ENCODE results near the gene PLXNB2. TPM values are rescaled to one million over a fixed set of nuclear protein-coding genes. Genes with fewer than 3 reads are reported as not detected.

The PLXNB2 gene
- total RNA-seq, 1 experiment from 2014 or later: 236 TPM

DNA sequence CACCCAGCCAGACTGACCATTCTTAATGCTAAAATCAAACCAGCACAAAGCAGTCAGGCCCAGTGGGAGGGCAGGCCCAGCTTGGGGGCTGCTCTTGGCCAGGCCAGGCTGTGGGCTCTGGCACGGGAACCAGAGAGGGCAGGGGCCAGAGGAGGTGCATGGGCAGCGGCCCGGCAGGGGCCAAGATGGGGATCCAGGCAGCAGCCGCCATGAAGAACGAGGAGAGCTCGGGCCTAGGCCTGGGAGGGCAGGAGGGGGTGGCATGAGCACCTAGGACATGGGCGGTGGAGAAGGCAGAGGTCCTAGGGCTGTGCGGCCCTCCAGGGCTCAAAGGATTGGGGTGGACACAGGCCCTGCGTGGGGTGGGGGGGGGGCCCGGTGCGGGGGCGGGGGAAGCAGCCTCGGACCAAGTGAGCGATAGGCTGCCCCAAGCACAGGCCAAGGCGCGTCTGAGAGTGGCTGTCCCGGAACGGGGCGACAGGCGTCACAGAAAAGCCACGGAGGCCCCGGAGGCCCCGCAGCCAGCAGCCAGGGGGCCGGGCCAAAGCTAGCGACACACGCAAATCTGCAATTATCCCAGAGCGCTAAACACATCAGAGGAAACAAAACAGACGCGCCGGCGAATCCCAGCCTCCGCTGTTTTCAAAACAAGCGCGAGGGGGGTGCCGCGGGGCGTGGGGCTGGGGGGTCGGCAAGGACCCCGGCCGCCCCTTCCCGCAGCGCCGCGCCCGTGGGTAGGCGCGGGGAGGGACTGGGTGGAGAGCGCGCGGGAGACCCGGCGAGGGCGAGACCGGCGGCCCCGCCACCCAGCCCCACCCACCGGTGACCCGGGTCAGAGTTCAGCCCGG is 8.3 kb downstream of the PLXNB2 start:
- RAD21 ChIA-PET (ENCODE audit: low non-redundant PET in 1 of 2, low total read pairs in 2 of 2, uncharacterized antibody in 2 of 2, unreplicated experiment in 2 of 2): no interaction called here
- peak overlapping the region; percentile 80 for H3K9ac ChIP-seq (ENCODE audit: low read length)

DNA sequence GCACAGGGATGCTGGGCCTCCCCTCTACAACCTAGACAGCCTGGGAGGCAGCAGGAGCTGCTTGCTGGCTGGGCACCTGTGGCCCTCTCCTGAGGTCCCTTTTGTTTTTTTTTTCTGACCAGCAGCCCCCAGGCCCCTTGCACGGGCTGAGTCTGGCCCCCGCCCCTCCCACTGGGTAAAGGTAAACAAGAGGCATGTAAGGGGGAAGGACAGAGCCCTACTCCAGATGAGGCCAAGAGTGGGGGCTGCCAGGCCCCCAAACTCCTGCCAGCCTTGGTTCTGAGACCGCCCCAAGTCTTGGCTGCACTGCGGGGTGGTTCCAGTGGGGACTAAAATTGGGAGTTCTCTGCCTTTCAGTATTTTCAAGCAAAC is 9.2 kb downstream of the PLXNB2 start:
- CTCF ChIA-PET: no interaction called here
- Histone ChIP-seq H3K36me3 (ENCODE audit: control insufficient read depth in 1 of 2, insufficient read depth in 2 of 2, low read length in 2 of 2) (peaks cover 2 to 7% of the 10 kb centered on the region in 2 experiments; a peak in 1 of 4 replicates), H3K4me1 (ENCODE audit: control insufficient read depth in 1 of 2, insufficient read depth in 2 of 2, low read length in 2 of 2) (peaks cover 68 to 99% of the 10 kb centered on the region in 2 experiments)

More for the DNA sequence above, 8.3 kb downstream of the PLXNB2 start:
- no TSS peak for BruUV-seq (replicated peaks)
- H3K27me3 ChIP-seq (ENCODE audit: insufficient read depth, low read length): no peaks in the 10 kb centered on the region
- peak overlapping the region; percentile 98 for H3K4me2 ChIP-seq (ENCODE audit: low read length)
- DNase-seq (ENCODE audit: low read depth, low spot score): no peak
- TF ChIP-seq ELF1 (IDR thresholded peaks at IDR 0.05; ENCODE audit: borderline replicate concordance, low read depth) (no peak), POLR2AphosphoS5 (IDR thresholded peaks at IDR 0.05; ENCODE audit: low read depth, low read length) (no peak), SRF (IDR thresholded peaks at IDR 0.05; ENCODE audit: low read depth) (no peak), CEBPB (IDR thresholded peaks at IDR 0.05; ENCODE audit: low read depth) (no peak), EGR1 (IDR thresholded peaks at IDR 0.05; ENCODE audit: low read depth) (no peak)
- H2AFZ ChIP-seq (ENCODE audit: low read depth, low read length, poor library complexity, severe bottlenecking): no peak overlapping the region
- H3K36me3 ChIP-seq (ENCODE audit: control insufficient read depth in 1 of 2, insufficient read depth in 2 of 2, low read length in 2 of 2): peaks cover 2 to 7% of the 10 kb centered on the region in 2 experiments; a peak in 1 of 4 replicates
- intact Hi-C loops (cut with micrococcal nuclease): no loop called here
- ATAC-seq: peak; percentile 23
- peaks cover 99% of the 10 kb centered on the region for H3K79me2 ChIP-seq (ENCODE audit: insufficient read depth, low read length)
- peaks cover 72 to 99% of the 10 kb centered on the region in 2 experiments for H3K4me1 ChIP-seq (ENCODE audit: control insufficient read depth in 1 of 2, insufficient read depth in 2 of 2, low read length in 2 of 2)
- H4K20me1 ChIP-seq (ENCODE audit: insufficient read depth): no peaks in the 10 kb centered on the region
- ChIA-PET POLR2A (no interaction called here), CTCF (interaction anchor here (1.6 kb wide), 1 partner anchor 43 kb away, joined by 5 read pairs; no protein-coding TSS in a partner anchor)
- H3K4me3 ChIP-seq (replicated peaks in 1 of 2; ENCODE audit: low read depth in 1 of 2, low read length in 2 of 2): peak overlapping the region; percentile 46 to 64
- H3K27ac ChIP-seq (ENCODE audit: low read depth, low read length): peak overlapping the region; percentile 95
- H3K9me2 ChIP-seq (ENCODE audit: insufficient read depth): no peaks in the 10 kb centered on the region
- H3K9me3 ChIP-seq (ENCODE audit: control insufficient read depth in 1 of 2, insufficient read depth in 1 of 2, low read depth in 1 of 2, low read length in 2 of 2): no peaks in the 10 kb centered on the region

More for the DNA sequence above, 9.2 kb downstream of the PLXNB2 start:
- TF ChIP-seq CBX3 (IDR thresholded peaks at IDR 0.05; ENCODE audit: low read depth) (no peak), SIN3A (IDR thresholded peaks at IDR 0.05; ENCODE audit: low read depth) (no peak), TCF7L2 (IDR thresholded peaks at IDR 0.05; ENCODE audit: borderline replicate concordance, extremely low read depth, insufficient read depth, insufficient read length) (no peak), POLR2A (IDR thresholded peaks at IDR 0.05; ENCODE audit: borderline replicate concordance, extremely low read depth, insufficient read depth, insufficient read length) (no peak), YY1 (IDR thresholded peaks at IDR 0.05; ENCODE audit: extremely low read depth, insufficient replicate concordance, low read depth, low read length) (no peak), JUND (IDR thresholded peaks at IDR 0.05) (no peak)
- TF ChIP-seq, protein P1, sequence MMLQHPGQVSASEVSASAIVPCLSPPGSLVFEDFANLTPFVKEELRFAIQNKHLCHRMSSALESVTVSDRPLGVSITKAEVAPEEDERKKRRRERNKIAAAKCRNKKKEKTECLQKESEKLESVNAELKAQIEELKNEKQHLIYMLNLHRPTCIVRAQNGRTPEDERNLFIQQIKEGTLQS (IDR thresholded peaks at IDR 0.05): no peak
- TF ChIP-seq, protein P2, sequence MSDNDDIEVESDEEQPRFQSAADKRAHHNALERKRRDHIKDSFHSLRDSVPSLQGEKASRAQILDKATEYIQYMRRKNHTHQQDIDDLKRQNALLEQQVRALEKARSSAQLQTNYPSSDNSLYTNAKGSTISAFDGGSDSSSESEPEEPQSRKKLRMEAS (IDR thresholded peaks at IDR 0.05): no peak
- TF ChIP-seq, protein P3, sequence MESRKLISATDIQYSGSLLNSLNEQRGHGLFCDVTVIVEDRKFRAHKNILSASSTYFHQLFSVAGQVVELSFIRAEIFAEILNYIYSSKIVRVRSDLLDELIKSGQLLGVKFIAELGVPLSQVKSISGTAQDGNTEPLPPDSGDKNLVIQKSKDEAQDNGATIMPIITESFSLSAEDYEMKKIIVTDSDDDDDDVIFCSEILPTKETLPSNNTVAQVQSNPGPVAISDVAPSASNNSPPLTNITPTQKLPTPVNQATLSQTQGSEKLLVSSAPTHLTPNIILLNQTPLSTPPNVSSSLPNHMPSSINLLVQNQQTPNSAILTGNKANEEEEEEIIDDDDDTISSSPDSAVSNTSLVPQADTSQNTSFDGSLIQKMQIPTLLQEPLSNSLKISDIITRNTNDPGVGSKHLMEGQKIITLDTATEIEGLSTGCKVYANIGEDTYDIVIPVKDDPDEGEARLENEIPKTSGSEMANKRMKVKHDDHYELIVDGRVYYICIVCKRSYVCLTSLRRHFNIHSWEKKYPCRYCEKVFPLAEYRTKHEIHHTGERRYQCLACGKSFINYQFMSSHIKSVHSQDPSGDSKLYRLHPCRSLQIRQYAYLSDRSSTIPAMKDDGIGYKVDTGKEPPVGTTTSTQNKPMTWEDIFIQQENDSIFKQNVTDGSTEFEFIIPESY (IDR thresholded peaks at IDR 0.05; ENCODE audit: extremely low read depth, insufficient replicate concordance, low read length): no peak
- TSS peak; percentile 46 for BruUV-seq (replicated peaks)
- H2AFZ ChIP-seq (ENCODE audit: low read depth, low read length, poor library complexity, severe bottlenecking): no peak overlapping the region
- no peak overlapping the region for H3K4me3 ChIP-seq (replicated peaks in 1 of 2; ENCODE audit: low read depth in 1 of 2, low read length in 2 of 2)
- no peaks in the 10 kb centered on the region for H3K9me3 ChIP-seq (ENCODE audit: control insufficient read depth in 1 of 2, insufficient read depth in 1 of 2, low read depth in 1 of 2, low read length in 2 of 2)
- H3K79me2 ChIP-seq (ENCODE audit: insufficient read depth, low read length): peaks cover 99% of the 10 kb centered on the region
- DNase-seq (ENCODE audit: low read depth, low spot score): no peak
- peak overlapping the region; percentile 98 for H3K4me2 ChIP-seq (ENCODE audit: low read length)
- peak overlapping the region; percentile 95; the same call in 1 of the 2 replicates for H3K27ac ChIP-seq (ENCODE audit: low read depth, low read length)
- POLR2A ChIA-PET: no interaction called here
- H3K9me2 ChIP-seq (ENCODE audit: insufficient read depth): no peaks in the 10 kb centered on the region
- H4K20me1 ChIP-seq (ENCODE audit: insufficient read depth): no peaks in the 10 kb centered on the region
- H3K27me3 ChIP-seq (ENCODE audit: insufficient read depth, low read length): no peaks in the 10 kb centered on the region
- no peak for ATAC-seq
- intact Hi-C loops (cut with micrococcal nuclease): no loop called here
- H3K9ac ChIP-seq (ENCODE audit: low read length): peak overlapping the region; percentile 80
- RAD21 ChIA-PET (ENCODE audit: low non-redundant PET in 1 of 2, low total read pairs in 2 of 2, uncharacterized antibody in 2 of 2, unreplicated experiment in 2 of 2): interaction anchor here in 1 of 2 experiments (0.6 kb wide), 1 partner anchor 37 kb away, joined by 3 read pairs; no protein-coding TSS in a partner anchor
